ENCODE measurements around the gene LILRB2.

DNA sequence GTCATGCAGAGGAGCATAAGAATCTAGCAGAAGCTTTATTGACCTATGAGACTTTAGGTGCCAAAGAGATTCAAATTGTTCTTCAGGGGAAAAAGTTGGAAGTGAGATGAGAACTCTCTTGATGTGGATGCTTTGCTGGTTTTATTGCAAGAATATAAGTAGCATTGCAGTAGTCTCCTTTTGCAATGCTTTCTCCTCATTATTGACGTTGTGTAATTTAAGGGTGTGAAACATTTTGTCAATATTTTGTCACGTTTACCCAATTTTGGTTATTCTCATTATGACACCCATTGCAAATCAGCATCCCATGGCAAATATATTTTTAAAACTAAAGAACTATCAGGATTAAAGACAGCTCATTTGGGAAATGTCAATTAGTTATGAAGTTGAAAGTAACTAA, 12.0 kb downstream of the LILRB2 start:
- TF ChIP-seq EZH2 (IDR thresholded peaks at IDR 0.05; ENCODE audit: borderline replicate concordance, low read length), result no peak
- TF ChIP-seq, protein P1, sequence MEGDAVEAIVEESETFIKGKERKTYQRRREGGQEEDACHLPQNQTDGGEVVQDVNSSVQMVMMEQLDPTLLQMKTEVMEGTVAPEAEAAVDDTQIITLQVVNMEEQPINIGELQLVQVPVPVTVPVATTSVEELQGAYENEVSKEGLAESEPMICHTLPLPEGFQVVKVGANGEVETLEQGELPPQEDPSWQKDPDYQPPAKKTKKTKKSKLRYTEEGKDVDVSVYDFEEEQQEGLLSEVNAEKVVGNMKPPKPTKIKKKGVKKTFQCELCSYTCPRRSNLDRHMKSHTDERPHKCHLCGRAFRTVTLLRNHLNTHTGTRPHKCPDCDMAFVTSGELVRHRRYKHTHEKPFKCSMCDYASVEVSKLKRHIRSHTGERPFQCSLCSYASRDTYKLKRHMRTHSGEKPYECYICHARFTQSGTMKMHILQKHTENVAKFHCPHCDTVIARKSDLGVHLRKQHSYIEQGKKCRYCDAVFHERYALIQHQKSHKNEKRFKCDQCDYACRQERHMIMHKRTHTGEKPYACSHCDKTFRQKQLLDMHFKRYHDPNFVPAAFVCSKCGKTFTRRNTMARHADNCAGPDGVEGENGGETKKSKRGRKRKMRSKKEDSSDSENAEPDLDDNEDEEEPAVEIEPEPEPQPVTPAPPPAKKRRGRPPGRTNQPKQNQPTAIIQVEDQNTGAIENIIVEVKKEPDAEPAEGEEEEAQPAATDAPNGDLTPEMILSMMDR (IDR thresholded peaks at IDR 0.05; ENCODE audit: low read length), result no peak

All from OCI-LY1 (cell line).